ENCODE data around the gene ARID3C.
A peak's percentile ranks its signal among the peaks of the same experiment; 100 is the strongest.

ARID3C gene

DNA sequence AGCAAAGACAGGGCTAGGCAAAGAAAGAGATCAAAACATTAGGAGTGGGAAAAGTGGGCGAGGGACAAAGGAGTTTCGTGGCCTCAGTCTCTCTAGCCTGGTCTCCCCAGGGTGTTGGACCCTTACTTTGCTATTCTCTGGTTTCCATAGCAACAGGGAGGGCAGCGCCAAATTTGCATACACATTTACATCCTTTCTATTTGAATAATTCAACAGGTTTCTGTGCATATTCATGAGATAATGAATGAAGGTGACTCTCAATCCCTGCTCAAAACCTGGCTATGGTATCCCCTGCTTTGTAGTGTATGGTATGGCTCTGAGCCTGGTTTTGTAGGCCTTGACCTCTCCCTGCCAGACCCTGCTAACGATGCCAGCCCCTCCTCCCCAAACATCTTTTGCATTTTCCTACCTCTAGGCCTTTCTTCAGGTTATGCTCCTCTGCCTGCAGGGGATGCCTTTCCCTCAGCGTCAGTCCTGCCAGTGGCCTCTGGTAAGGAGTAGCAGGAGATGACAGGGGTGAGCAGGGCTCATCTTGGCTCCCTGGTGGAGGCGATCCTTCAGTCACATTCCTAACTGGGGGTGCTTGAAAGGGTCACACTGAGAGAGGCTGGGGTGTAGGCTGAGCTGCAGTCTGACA lies 26.8 kb downstream of the ARID3C start:
- no peak overlapping the region for H3K4me3 ChIP-seq (ENCODE audit: low read depth, low read length)

DNA sequence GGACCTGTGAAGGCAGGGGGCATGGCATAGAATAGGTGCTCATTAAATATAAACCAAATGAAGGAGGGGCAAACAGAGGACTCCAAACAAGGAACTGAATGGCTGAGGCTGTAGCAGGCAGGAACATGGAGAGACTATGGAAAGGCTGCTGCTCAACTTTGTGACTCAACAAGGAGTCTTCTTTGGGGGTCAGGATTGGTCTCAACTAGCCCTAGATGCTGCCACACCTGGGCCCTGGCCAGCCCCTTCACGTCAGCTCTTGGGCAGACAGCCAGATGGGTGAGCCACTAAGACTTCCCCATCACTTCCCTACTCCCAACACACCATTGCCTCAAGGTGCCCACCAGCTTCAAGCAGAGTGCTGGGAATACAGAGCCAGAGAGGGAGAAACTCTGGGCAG lies 28.0 kb downstream of the ARID3C start:
- no peak overlapping the region for H3K4me3 ChIP-seq (ENCODE audit: low read depth, low read length)

DNA sequence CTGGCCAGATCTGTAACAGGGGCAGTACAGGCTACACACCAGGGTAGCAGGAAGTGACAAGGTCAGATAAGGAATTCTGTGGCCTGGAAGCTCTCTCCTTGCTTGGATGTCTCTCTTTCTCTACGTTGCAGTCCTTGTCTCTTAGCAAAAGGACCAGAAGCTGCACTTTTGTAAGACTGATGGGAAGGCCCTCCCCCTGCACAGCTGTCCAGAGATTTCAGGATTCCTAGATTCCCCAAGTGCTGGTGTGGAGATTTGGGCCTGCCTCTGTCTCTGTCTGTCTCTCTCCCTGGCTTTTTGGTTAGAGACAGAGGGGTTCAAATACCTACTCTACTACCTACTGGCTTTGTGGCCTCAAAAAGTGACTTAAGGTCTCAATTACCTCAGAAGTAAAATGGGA lies 29.3 kb downstream of the ARID3C start:
- H3K4me3 ChIP-seq (ENCODE audit: low read depth, low read length), result no peak overlapping the region

DNA sequence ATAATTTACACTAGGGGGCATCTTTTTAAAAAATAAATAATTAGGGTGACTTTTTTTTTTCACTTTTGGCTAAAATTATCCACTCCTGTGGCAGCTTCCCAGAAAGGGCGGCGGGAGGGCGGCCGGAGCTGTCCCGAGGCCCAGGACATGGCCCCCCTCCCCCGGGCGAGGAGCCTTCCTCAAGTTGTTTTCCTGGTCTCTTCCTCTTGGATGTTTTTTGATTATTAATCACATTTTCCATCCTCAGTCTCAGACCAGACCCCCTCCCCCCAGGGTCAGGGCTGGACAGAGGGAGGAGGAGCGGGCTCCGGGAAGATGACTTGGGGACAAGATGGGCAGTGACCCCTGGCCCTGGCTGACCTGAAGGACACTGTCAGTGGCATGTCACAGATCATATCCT lies 34.7 kb downstream of the ARID3C start:
- H3K4me3 ChIP-seq (ENCODE audit: low read depth, low read length), result no peak overlapping the region

- peak overlapping the region; percentile 13 for H3K4me3 ChIP-seq (ENCODE audit: low read depth, low read length)
These were observed 35.8 kb downstream of the ARID3C start for GRCh38 chr9:34592895-34593601.

- H3K4me3 ChIP-seq (ENCODE audit: low read depth, low read length), result no peak overlapping the region
These were observed 36.7 kb downstream of the ARID3C start for GRCh38 chr9:34591917-34592866.

DNA sequence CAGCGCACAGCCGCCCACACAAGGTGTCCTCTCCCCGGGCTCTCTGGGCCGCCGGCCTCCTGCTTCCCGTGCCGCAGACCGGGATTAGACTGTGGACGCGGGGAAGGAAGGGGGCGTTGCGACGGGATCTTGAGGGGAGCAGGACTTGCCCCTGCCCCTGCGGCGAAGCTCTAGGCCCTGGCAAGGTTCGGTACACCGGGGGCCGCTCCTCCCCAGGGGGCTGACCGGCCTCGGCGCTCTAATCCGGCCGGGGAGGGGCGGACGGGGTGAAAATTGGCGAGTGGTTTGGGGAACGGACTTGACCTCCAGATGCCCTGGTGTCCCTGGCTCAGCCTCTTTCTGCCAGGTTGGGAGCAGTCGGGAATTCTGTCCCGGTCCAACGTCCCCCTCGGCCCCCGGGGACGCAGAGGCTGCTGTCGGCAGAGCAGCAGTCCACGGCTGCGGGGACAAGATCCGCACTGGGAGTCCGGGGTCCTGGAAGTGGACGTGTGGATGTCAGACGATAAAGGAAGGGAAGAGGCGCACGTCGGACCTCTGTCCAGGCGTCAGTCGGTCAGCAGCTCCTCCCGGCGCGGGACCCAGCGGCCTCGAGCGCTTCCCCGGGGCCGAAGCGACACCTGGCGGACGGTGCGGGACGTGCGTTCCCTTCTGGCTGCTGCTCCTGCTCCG lies 37.5 kb downstream of the ARID3C start:
- no peak overlapping the region for H3K4me3 ChIP-seq (ENCODE audit: low read depth, low read length)

DNA sequence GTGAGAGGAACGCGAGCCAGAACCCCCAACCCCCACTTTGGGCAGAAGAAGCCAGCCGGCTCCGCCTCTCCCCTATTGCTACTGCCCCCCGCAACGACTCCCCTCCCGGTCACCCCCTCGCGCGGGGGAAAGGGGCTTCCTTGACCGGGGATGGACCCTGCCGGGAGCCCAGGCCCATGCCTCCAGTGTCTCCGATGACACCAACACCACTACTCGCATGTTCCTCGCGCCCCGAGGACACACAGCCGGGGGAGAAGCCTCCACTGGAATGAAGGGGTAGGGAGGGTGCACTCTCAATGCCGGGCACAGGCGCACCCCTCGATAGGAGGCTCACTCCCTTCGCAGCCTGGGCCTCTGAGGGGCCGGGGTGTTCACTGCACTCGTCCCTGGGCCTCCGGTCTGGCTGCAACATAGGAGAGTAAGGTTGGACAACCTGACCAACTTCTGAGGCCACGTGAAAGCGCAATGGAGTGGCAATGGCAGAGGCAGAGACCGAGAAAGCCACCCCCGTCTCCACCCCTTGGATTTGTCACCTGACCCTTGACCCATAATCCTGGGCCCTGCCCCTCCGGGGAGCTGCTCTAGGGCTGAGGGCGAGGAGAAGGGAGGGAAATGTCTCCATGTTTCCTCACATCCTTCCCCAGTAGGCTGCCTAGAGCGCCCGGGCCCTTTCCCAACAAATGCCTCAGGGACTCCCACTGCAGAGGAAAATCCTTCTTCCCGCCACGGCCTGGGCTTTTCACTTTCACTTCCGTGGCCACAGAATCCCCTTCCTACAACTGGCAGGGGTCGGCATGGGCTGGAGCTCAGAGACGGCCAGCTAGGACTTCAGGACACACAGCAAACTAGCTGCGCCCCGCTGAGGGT lies 38.3 kb downstream of the ARID3C start:
- H3K4me3 ChIP-seq (ENCODE audit: low read depth, low read length), result peak overlapping the region; percentile 56

- H3K4me3 ChIP-seq (ENCODE audit: low read depth, low read length), result peak within 1 kb of the TSS; percentile 56
These were observed 39.1 kb downstream of the ARID3C start, which contains the start of gene CNTFR for GRCh38 chr9:34589636-34590380. Gene CNTFR, minus strand, starts transcription at chr9:34589724. Its CDS starts 20,743 bp downstream, at chr9:34568981.

DNA sequence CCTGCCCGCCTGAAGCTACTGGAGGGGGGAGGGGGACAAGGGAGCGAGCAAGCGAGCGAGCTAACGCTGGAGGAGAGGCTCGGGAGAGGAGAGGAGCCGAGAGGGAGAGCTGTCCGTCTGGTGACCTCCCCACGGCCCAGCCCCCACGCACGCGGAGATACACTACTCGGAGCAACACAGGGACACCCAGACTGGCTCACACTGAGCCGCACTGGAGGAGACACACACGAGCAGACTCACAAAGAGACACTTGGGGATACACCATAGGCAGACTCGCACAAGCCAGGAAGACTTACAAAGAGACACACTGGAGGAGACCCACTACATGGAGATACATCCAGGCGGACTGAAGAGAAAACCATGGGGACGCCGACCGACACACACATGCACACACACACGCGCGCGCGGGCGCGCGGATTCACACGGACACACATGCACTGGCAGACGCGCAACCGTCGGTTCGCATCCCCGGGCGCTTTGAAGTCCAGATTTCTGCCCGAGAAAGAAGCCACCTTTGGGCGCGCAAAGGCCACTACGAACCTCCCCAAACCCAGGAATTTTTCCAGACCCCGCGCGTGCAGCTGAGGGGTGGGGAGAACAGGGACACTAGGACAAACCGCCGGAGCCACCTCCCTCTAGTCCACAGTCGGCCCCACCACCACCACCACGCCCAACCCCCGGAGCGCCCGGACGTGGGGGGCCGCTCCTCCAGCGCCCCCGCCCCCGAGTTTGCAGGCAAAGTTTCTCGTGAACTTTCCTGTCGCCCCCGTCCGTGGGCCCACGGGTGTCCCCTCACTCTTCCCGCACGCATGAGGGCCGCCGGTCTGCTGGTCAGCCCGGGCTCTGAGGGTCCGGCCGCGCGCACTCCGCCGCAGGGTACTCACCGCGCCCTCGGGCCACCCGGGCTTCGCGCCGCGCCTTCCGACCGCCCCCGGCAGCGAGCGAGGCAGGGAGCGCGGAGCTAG lies 39.9 kb downstream of the ARID3C start:
- peak overlapping the region; percentile 56 for H3K4me3 ChIP-seq (ENCODE audit: low read depth, low read length)

DNA sequence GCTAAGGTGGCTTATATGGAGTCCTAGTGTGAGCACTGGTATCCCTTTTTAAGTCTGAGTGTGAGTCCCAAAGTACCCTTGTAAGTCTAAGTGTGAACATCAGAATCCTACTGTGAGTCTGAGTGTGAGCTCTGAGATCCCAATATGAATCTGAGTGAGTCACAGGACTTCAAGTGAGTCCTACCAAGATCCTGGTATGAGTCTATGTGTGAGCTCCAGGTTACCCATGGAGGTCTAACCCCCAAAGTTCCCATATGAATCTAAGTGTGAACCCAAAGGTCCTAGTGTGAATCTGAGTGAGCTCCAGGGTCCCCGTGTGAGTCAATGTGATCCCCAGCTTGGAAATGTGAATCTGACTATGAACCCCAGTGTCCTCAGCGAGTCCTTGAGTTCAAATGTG lies 41.6 kb downstream of the ARID3C start:
- no peak overlapping the region for H3K4me3 ChIP-seq (ENCODE audit: low read depth, low read length)

- no peak overlapping the region for H3K4me3 ChIP-seq (ENCODE audit: low read depth, low read length)
These were observed 42.8 kb downstream of the ARID3C start for GRCh38 chr9:34585946-34586669.

DNA sequence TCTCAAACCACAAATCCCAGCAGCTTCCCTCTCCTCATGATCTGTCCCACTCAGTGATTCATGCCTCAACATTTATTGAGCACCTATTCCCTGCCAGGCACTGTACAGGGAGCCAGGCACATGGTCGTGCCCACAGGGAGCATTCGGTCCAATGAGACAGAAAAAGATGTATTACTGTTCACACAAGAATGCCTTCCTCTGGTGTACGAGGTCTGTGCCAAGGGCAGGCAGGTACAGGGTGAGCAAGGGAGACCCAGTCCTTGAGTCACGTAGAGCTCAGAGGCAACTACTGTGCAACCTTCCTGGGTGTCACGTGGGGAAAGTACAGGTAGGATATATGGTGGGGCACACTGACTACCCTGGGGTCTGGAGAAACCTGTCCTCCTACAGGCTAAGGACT lies 43.9 kb downstream of the ARID3C start:
- no peak overlapping the region for H3K4me3 ChIP-seq (ENCODE audit: low read depth, low read length)

DNA sequence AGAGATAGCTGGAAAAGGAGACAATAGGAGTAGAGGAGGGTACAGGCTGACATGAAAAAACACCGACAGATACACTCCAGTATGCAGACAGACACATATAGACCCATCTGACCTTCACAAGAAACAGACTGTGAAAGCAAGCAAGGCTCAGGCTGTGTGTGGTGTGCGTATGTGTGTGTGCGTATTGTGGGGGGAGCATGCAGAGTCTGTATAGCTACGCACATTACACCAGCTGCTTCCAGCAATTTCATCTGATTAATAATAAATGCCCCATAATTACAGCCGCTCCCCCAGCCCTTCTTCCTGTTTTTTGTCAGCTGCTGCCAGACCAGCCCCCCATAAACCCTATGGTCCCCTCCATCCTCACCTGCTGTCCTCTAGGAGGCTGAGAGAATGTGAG lies 46.1 kb downstream of the ARID3C start:
- H3K4me3 ChIP-seq (ENCODE audit: low read depth, low read length), result no peak overlapping the region

GRCh38 chr9:34581318-34581717 lies 47.5 kb downstream of the ARID3C start:
- H3K4me3 ChIP-seq (ENCODE audit: low read depth, low read length), result no peak overlapping the region

GRCh38 chr9:34580358-34580757 lies 48.5 kb downstream of the ARID3C start:
- no peak overlapping the region for H3K4me3 ChIP-seq (ENCODE audit: low read depth, low read length)

DNA sequence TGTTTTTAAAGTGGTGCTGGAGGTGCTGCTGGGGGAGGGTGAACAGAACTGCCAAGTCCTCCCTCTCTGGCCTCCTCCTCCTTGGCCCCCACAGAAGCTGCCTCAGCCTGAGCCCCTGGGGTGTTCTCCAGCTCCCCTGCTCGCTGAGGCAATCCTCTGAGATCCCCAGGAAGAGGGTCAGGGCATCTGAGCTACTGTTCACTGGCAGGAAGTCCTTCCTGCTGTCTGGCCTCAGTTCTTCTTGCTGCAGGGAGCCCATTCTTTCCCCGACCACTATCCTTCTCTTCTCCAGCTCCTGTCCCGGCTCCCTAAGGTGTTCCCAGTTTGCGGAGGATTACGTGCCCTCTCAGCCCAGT lies 49.1 kb downstream of the ARID3C start:
- no peak overlapping the region for H3K4me3 ChIP-seq (ENCODE audit: low read depth, low read length)

All from iPS-11a (cell line).